GM10266 (cell line): ENCODE results near the gene DCAF15.

Experiments
- DNase-seq: peaks from one replicate; pipeline ENCODE4 v3.0.0; 2012; ENCODE audit errors: extremely low spot score
- TF ChIP-seq, protein P1 (sequence below): IDR thresholded peaks from 2 replicates; pipeline ENCODE4 v1.5.1; 2012; ENCODE audit warnings: mild to moderate bottlenecking, low read depth; ENCODE audit not compliant: control insufficient read depth, insufficient read depth; ENCODE audit errors: missing control alignments

The DCAF15 gene

GRCh38 chr19:13932149-13932637 lies 20.1 kb upstream of the DCAF15 start:
- TF ChIP-seq, protein P1, sequence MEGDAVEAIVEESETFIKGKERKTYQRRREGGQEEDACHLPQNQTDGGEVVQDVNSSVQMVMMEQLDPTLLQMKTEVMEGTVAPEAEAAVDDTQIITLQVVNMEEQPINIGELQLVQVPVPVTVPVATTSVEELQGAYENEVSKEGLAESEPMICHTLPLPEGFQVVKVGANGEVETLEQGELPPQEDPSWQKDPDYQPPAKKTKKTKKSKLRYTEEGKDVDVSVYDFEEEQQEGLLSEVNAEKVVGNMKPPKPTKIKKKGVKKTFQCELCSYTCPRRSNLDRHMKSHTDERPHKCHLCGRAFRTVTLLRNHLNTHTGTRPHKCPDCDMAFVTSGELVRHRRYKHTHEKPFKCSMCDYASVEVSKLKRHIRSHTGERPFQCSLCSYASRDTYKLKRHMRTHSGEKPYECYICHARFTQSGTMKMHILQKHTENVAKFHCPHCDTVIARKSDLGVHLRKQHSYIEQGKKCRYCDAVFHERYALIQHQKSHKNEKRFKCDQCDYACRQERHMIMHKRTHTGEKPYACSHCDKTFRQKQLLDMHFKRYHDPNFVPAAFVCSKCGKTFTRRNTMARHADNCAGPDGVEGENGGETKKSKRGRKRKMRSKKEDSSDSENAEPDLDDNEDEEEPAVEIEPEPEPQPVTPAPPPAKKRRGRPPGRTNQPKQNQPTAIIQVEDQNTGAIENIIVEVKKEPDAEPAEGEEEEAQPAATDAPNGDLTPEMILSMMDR, result no peak

GRCh38 chr19:13932911-13933393 lies 19.4 kb upstream of the DCAF15 start:
- TF ChIP-seq, protein P1, result no peak
- no peak for DNase-seq

More at GRCh38 chr19:13932149-13932637, 20.1 kb upstream of the DCAF15 start:
- DNase-seq, result no peak

DNA sequence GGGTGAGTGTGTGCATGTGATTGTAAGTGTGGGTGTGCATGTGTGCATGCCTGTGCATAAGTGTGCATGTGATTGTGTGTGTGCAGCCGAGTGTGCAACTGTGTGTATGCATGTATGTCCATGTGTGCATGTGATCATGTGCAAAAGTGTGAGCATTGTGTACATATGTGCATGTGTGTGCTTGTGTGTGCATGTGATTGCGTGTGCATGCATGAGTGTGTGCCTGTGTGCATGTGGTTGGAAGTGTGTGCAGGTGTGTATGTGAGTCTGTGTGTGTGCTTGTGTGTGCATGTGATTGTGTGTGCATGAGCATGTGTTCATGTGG lies 17.6 kb upstream of the DCAF15 start:
- no peak for DNase-seq
- TF ChIP-seq, protein P1, result no peak

DNA sequence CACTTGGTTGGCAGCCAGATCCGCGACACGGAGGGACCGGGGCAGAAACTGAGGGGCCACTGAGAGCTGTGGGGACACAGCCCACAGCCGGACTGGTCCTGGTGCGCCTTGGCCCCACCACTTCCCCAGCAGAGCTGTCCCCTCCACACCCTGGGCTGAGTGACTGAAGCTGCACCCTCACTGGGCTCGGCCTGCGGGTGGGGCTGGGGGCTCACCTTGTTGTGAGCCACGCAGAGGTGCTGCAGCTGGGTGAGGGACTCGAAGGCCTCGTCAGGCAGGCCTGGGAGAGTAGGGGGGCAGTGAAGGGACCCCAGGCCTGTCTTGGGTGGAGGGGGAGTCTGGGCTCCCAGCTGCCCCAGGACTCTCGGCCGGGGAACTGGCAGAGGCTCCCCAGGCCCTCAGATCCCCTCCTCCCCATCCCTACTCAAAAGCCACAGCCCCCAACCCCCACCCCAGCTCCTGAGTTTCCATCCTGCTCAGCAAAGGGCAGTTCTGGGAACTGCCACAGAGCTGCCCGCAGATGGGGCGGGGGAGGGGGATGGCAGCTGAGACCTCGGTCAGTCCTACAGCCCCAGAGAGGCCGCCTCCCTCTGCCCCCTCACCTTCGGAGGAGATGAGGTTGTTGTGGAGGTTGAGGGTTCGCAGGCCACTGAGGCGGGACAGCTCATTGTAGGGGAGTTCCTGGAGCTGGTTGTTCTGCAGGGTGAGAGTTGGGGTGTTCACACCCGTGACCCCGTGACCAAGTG lies 16.4 kb upstream of the DCAF15 start:
- DNase-seq, result no peak
- TF ChIP-seq, protein P1, result no peak

- TF ChIP-seq, protein P1, result no peak
- DNase-seq, result no peak
Observed at GRCh38 chr19:13937479-13938300, 14.6 kb upstream of the DCAF15 start.

GRCh38 chr19:13938301-13939064 lies 13.8 kb upstream of the DCAF15 start, which contains the start of gene PODNL1:
PODNL1 (minus strand) TSS chr19:13938417; CDS start chr19:13938181, 236 bp downstream.
- DNase-seq, result no peak
- TF ChIP-seq, protein P1, result no peak
